Measurements from ENCODE around the gene MYH1. TPM values are rescaled to one million over a fixed set of nuclear protein-coding genes. Genes with fewer than 3 reads are reported as not detected.

The MYH1 gene
- not detected for total RNA-seq

DNA sequence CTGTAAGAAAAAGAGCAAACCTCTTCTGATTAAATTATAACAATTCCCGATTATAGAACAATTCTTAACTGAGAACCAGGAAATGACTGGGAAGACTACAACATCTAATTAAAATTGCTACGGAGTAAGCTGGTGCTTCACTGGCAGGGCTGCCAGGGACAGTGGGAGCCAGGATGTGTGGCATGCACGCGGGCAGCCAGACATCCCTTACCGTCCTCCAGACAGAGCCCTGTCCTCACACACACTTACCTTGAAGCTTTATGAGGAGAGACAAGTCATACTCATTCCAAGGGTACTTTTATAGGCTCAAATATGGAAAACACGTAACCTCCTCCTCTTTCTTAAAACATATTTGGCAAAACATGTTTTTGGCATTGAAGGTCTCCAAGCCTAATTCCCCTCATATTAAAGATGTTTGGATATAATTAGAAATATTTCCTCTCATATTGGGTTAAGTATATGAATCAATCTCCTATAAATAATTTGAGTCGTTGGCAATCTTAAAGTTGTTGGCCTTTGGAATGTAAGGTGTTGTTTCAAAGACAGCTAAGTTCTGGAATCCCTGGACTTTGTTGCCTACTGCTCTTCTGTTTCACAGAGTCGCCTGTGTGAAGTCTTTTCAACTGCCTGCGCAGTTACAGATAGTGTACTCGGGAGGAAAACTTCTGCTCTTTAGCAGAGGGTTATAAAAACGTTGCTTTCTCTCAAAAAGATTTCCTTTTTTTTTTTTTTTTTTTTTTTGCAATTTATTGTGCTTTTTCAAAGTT, at the start of gene MYH1:
Gene MYH1, minus strand, starts transcription at position 272 of the 767 bp plus-strand sequence. CDS start 1,900 bp downstream, outside the sequence.
- TF ChIP-seq EP300 (IDR thresholded peaks at IDR 0.05) (no peak), POLR2AphosphoS5 (IDR thresholded peaks at IDR 0.05) (no peak), POLR2A (IDR thresholded peaks at IDR 0.05) (no peak)
- TF ChIP-seq, protein P1, sequence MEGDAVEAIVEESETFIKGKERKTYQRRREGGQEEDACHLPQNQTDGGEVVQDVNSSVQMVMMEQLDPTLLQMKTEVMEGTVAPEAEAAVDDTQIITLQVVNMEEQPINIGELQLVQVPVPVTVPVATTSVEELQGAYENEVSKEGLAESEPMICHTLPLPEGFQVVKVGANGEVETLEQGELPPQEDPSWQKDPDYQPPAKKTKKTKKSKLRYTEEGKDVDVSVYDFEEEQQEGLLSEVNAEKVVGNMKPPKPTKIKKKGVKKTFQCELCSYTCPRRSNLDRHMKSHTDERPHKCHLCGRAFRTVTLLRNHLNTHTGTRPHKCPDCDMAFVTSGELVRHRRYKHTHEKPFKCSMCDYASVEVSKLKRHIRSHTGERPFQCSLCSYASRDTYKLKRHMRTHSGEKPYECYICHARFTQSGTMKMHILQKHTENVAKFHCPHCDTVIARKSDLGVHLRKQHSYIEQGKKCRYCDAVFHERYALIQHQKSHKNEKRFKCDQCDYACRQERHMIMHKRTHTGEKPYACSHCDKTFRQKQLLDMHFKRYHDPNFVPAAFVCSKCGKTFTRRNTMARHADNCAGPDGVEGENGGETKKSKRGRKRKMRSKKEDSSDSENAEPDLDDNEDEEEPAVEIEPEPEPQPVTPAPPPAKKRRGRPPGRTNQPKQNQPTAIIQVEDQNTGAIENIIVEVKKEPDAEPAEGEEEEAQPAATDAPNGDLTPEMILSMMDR (IDR thresholded peaks at IDR 0.05): no peak
- Histone ChIP-seq H3K9me3 (no peaks in the 10 kb centered on the region), H3K36me3 (no peaks in the 10 kb centered on the region), H3K27me3 (peaks cover 6% of the 10 kb centered on the region), H3K4me3 (no peak within 1 kb of the TSS), H3K27ac (no peak within 1 kb of the TSS), H3K4me1 (no peaks in the 10 kb centered on the region)
- no peak for DNase-seq (ENCODE audit: low spot score in 2 of 2)
- 72% methylated on average over 11 of the region's 11 CpGs for WGBS

DNA sequence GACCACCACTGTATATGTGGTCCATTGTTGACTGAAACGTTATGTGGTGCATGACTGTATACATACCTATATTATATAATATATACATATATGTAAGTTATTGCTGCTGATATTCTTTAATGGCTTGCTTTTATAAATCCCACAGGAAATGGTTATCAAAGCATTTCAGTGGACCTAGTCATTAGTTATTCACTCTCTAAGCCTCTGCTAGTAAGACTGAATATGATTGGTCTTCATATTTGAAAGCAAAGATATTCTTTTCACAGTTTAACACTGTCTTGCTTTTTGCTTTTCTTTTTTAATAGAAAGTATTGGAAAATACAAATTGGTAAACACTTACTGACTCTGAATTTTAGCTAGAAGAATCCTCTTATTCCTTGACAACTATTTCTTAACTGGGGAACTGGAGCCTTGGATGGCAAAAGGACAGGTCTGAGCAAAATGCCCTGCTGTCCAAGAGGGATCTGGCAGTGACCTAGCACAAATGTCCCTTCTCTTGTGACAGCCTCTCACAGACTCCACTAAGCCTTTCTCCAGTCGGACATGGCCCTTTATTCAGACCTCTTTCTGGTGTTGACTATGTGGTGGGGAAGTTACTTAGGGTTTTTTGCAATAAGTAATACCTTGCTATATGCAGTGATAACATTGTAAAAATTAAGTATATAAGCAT, 45.8 kb upstream of the MYH1 start:
- no peaks in the 10 kb centered on the region for H3K36me3 ChIP-seq
- 79% methylated on average over 2 of the region's 2 CpGs for WGBS
- peaks cover 8% of the 10 kb centered on the region for H3K27me3 ChIP-seq
- no peaks in the 10 kb centered on the region for H3K4me1 ChIP-seq
- no peaks in the 10 kb centered on the region for H3K9me3 ChIP-seq
- DNase-seq (ENCODE audit: low spot score in 2 of 2): no peak
- no peak overlapping the region for H3K27ac ChIP-seq
- TF ChIP-seq POLR2AphosphoS5 (IDR thresholded peaks at IDR 0.05) (no peak), EP300 (IDR thresholded peaks at IDR 0.05) (no peak), POLR2A (IDR thresholded peaks at IDR 0.05) (no peak)
- TF ChIP-seq, protein P1 (IDR thresholded peaks at IDR 0.05): no peak
- no peak overlapping the region for H3K4me3 ChIP-seq

DNA sequence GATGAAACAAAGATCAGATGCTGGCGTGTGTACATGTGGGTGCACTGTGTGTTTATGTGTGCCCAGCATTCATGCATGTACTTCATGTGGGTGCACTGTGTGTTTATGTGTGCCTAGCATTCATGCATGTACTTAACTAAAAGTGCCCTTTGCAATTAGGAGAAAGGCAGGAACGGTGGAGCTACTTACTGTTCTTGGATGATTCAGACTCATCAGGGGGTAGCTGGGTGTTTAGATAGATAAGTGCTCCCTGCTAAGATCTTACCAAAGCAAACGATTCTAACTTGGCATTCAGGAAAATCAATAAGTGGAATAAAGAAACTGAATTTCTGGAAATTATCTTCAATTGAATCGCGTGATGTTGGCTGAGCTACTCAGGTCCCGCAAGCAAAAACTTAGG, 39.7 kb upstream of the MYH1 start:
- Histone ChIP-seq H3K36me3 (no peaks in the 10 kb centered on the region), H3K4me3 (no peak overlapping the region), H3K27ac (no peak overlapping the region), H3K27me3 (no peaks in the 10 kb centered on the region), H3K4me1 (no peaks in the 10 kb centered on the region), H3K9me3 (no peaks in the 10 kb centered on the region)
- TF ChIP-seq POLR2A (IDR thresholded peaks at IDR 0.05): no peak
- no peak for TF ChIP-seq POLR2AphosphoS5 (IDR thresholded peaks at IDR 0.05)
- TF ChIP-seq, protein P1 (IDR thresholded peaks at IDR 0.05): no peak
- TF ChIP-seq EP300 (IDR thresholded peaks at IDR 0.05): no peak
- DNase-seq (ENCODE audit: low spot score in 2 of 2): no peak
- 80% methylated on average over 6 of the region's 6 CpGs for WGBS

DNA sequence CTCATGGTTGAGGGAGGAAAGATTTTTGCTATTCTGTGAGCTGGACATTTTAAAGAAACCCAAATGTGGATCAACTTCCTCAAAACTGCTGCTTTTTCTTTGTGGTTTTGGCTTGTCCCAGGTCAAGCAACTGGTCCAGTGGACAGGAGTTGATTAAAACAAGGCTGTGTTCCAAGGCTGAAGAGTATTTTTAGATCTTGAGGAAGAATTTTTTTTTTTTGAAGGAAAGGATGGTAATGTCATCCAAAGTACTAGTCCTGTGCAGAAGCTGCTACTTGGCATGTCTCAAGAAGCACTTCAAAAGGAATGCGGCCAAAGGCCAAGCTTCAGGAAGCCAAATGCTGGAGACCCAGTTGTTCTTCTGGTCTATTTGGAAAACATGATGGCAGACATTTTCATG, 39.1 kb upstream of the MYH1 start:
- Histone ChIP-seq H3K4me1 (no peaks in the 10 kb centered on the region), H3K9me3 (no peaks in the 10 kb centered on the region), H3K27ac (peak overlapping the region; percentile 22), H3K4me3 (no peak overlapping the region), H3K27me3 (no peaks in the 10 kb centered on the region), H3K36me3 (no peaks in the 10 kb centered on the region)
- TF ChIP-seq EP300 (IDR thresholded peaks at IDR 0.05) (no peak), POLR2A (IDR thresholded peaks at IDR 0.05) (no peak), POLR2AphosphoS5 (IDR thresholded peaks at IDR 0.05) (no peak)
- TF ChIP-seq, protein P1 (IDR thresholded peaks at IDR 0.05): no peak
- 54% methylated on average over 1 of the region's 1 CpG for WGBS
- DNase-seq (ENCODE audit: low spot score in 2 of 2): no peak

DNA sequence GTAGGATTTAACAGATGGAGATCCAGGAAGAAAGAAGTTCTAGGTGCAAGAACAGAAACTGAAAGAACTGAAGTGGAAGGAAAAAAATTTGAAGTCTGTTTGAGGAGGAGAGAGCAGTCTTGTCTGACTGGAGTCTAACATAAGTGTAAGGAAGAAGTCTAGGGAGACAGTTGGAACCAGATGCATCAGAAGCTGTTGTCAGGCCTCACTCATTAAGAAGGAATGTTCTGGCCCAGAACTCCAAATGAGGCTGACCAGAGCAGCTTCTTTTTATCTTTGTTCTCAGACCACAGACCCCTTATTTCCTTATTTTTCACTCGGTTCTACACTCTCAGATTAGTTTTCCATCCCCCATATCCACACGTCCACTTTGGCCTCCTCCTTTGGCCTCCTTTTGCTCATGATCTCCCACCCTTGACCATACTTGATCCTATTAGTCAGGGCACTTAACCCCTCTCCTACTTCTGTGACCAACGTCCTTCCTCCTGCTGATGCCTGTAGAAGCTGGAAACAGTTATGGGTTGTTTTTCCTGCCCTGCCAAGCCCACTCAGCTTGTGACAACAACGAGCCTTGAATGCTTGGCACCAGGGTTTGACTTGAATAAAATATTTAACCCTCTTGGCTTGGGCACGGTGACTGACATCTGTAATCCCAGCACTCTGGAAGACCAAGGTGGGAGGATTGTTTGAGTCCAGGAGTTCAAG, 38.1 kb upstream of the MYH1 start:
- TF ChIP-seq, protein P1 (IDR thresholded peaks at IDR 0.05): no peak
- no peak for TF ChIP-seq POLR2A (IDR thresholded peaks at IDR 0.05)
- TF ChIP-seq POLR2AphosphoS5 (IDR thresholded peaks at IDR 0.05): no peak
- TF ChIP-seq EP300 (IDR thresholded peaks at IDR 0.05): no peak
- Histone ChIP-seq H3K9me3 (no peaks in the 10 kb centered on the region), H3K36me3 (no peaks in the 10 kb centered on the region), H3K27ac (peak overlapping the region; percentile 22), H3K27me3 (peaks cover 3% of the 10 kb centered on the region), H3K4me3 (no peak overlapping the region), H3K4me1 (no peaks in the 10 kb centered on the region)
- 55% methylated on average over 5 of the region's 5 CpGs for WGBS
- no peak for DNase-seq (ENCODE audit: low spot score in 2 of 2)
